Measurements from ENCODE around the gene ZNF277. TPM values are rescaled to one million over a fixed set of nuclear protein-coding genes. Genes with fewer than 3 reads are reported as not detected.

The ZNF277 gene
- total and polyA plus RNA-seq, 2 donors (not counting 3 experiments of a cell fraction or from before 2014, with no cell fraction given): 7.8 to 22.6 TPM

DNA sequence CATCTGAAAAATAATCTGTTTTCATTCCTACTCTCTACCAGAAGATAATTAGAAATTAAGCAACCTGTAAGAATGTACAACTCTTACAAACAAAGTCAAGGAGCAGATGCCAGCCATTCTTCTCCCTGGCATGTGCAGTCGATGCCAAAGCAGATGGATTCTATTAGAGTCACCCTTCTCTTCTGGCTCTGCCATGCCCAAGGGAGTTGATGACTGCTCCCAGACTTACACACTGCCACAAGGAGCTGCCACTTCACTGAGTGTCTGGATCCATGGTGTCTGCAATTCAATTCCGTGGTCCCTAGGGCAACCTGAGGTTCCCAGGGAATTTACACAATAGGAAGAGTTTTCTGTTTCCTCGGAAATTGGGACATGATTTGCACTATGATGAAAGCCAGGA, 154.7 kb downstream of the ZNF277 start:
- ChIA-PET POLR2A (no interaction called here), CTCF (no interaction called here)
- H2AFZ ChIP-seq (ENCODE audit: low read depth, low read length): no peak overlapping the region

More for the DNA sequence above, 154.7 kb downstream of the ZNF277 start:
- dilution Hi-C loops (cut with MboI; ENCODE audit: extremely low pct_ligation_motif_present, low sequenced_read_pairs) (no loop called here), intact Hi-C loops (cut with micrococcal nuclease) (no loop called here)
- TF ChIP-seq POLR2A (IDR thresholded peaks at IDR 0.05; ENCODE audit: low read depth, low read length) (no peak), GATA2 (IDR thresholded peaks at IDR 0.05; ENCODE audit: insufficient read depth, insufficient read length, low read depth, low read length) (no peak), JUN (IDR thresholded peaks at IDR 0.05; ENCODE audit: borderline replicate concordance, insufficient read depth, insufficient read length, low read depth) (no peak), MYC (IDR thresholded peaks at IDR 0.05; ENCODE audit: low read depth, low read length) (no peak), EZH2 (IDR thresholded peaks at IDR 0.05; ENCODE audit: borderline replicate concordance, low read depth, low read length, severe bottlenecking) (no peak), POLR2AphosphoS5 (IDR thresholded peaks at IDR 0.05; ENCODE audit: insufficient read depth, low read depth, low read length) (no peak), FOS (IDR thresholded peaks at IDR 0.05; ENCODE audit: borderline replicate concordance, insufficient read depth, low read length) (no peak)
- TF ChIP-seq, protein P1, sequence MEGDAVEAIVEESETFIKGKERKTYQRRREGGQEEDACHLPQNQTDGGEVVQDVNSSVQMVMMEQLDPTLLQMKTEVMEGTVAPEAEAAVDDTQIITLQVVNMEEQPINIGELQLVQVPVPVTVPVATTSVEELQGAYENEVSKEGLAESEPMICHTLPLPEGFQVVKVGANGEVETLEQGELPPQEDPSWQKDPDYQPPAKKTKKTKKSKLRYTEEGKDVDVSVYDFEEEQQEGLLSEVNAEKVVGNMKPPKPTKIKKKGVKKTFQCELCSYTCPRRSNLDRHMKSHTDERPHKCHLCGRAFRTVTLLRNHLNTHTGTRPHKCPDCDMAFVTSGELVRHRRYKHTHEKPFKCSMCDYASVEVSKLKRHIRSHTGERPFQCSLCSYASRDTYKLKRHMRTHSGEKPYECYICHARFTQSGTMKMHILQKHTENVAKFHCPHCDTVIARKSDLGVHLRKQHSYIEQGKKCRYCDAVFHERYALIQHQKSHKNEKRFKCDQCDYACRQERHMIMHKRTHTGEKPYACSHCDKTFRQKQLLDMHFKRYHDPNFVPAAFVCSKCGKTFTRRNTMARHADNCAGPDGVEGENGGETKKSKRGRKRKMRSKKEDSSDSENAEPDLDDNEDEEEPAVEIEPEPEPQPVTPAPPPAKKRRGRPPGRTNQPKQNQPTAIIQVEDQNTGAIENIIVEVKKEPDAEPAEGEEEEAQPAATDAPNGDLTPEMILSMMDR (IDR thresholded peaks at IDR 0.05; ENCODE audit: extremely low read depth in 1 of 2, insufficient read depth in 1 of 2, low read depth in 1 of 2, low read length in 2 of 2): no peak
- TF ChIP-seq, protein P2, sequence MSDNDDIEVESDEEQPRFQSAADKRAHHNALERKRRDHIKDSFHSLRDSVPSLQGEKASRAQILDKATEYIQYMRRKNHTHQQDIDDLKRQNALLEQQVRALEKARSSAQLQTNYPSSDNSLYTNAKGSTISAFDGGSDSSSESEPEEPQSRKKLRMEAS (IDR thresholded peaks at IDR 0.05; ENCODE audit: insufficient read depth, insufficient read length): no peak
- no peak overlapping the region for H3K4me3 ChIP-seq (replicated peaks in 1 of 3; ENCODE audit: insufficient read depth in 1 of 3, low read depth in 1 of 3, low read length in 3 of 3)
- H3K4me1 ChIP-seq (ENCODE audit: control insufficient read depth, extremely low read depth, insufficient read depth, low read length): no peaks in the 10 kb centered on the region
- no peaks in the 10 kb centered on the region for H3K79me2 ChIP-seq (ENCODE audit: control insufficient read depth, insufficient read depth, low read length)
- no TSS peak for BruUV-seq (replicated peaks)
- H4K20me1 ChIP-seq (replicated peaks; ENCODE audit: control insufficient read depth, extremely low read depth, insufficient read depth, low read length): no peaks in the 10 kb centered on the region
- no peaks in the 10 kb centered on the region for H3K9me3 ChIP-seq (replicated peaks; ENCODE audit: control insufficient read depth, insufficient read depth, low read length)
- DNase-seq (ENCODE audit: low read depth, low spot score) (no peak), FAIRE-seq (no peak)
- peaks cover 0 to 2% of the 10 kb centered on the region in 2 experiments for H3K27me3 ChIP-seq (ENCODE audit: control insufficient read depth in 2 of 2, insufficient read depth in 2 of 2, low read length in 2 of 2)
- H3K4me2 ChIP-seq (ENCODE audit: insufficient read depth, low read length): no peak overlapping the region
- H3K27ac ChIP-seq (ENCODE audit: insufficient read depth, low read depth, low read length): no peak overlapping the region
- no peaks in the 10 kb centered on the region for H3K9me1 ChIP-seq (replicated peaks; ENCODE audit: control insufficient read depth, extremely low read depth, insufficient read depth, low read length)
- no peak overlapping the region for H3K9ac ChIP-seq (replicated peaks; ENCODE audit: extremely low read depth, insufficient read depth, low read length)
- H3K36me3 ChIP-seq (ENCODE audit: control insufficient read depth in 2 of 2, extremely low read depth in 1 of 2, insufficient read depth in 2 of 2, low read length in 2 of 2): no peaks in the 10 kb centered on the region

Measured in endothelial cell of umbilical vein (primary cell).